Measurements from ENCODE around the gene S100A14. TPM values are rescaled to one million over a fixed set of nuclear protein-coding genes. Genes with fewer than 3 reads are reported as not detected.
"Not testable (repeated sequence)": the region's sequence is repeated elsewhere in the genome, so short reads cannot be mapped to it uniquely, and the experiment has no call there.

The S100A14 gene
- total RNA-seq, 1 experiment from 2014 or later, result 0.57 TPM

DNA sequence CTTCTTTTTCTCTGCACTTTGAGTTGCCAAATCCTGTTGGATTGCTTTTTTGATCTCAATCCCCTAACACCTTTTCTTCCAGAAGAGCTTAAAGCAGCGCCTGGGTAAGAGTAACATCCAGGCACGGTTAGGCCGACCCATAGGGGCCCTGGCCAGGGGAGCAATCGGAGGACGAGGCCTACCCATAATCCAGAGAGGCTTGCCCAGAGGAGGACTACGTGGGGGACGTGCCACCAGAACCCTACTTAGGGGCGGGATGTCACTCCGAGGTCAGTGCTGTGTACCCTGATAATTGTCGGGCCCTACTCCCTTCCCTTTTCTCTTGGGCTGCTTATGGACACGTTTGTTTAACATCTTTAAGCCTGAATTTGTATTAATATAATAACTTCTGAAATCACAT, 26.0 kb upstream of the S100A14 start:
- Histone ChIP-seq H3K4me3 (ENCODE audit: low read depth in 2 of 2, low read length in 2 of 2) (no peak overlapping the region), H3K27ac (ENCODE audit: low read length) (no peak overlapping the region), H3K36me3 (ENCODE audit: control insufficient read depth, insufficient read depth, low read length) (peaks cover 60% of the 10 kb centered on the region), H3K9me3 (ENCODE audit: control insufficient read depth, insufficient read depth, low read depth, low read length) (no peaks in the 10 kb centered on the region), H3K27me3 (ENCODE audit: control insufficient read depth, insufficient read depth, low read length) (no peaks in the 10 kb centered on the region), H3K4me1 (ENCODE audit: control insufficient read depth, insufficient read depth, low read length) (no peaks in the 10 kb centered on the region)
- TF ChIP-seq POLR2AphosphoS5 (IDR thresholded peaks at IDR 0.05; ENCODE audit: low read depth, low read length) (no peak), REST (IDR thresholded peaks at IDR 0.05; ENCODE audit: insufficient read depth in 1 of 2, low read depth in 2 of 2, low read length in 1 of 2) (no peak), TCF7L2 (IDR thresholded peaks at IDR 0.05; ENCODE audit: low read depth, low read length) (no peak), CTCF (IDR thresholded peaks at IDR 0.05) (no peak)
- in situ Hi-C loops (cut with HindIII; ENCODE audit: low pct_unique_long_range_greater_than_20kb, low sequenced_read_pairs) (no loop called here), intact Hi-C loops (cut with micrococcal nuclease; ENCODE audit: unreplicated experiment) (no loop called here)
- ChIA-PET POLR2A (no interaction called here), CTCF (no interaction called here)
- ATAC-seq (no peak), DNase-seq (ENCODE audit: low read depth, low spot score) (no peak)
- no TSS peak for BruUV-seq (replicated peaks)

GRCh38 chr1:153640861-153641260, 24.7 kb upstream of the S100A14 start:
- in situ Hi-C loops (cut with HindIII; ENCODE audit: low pct_unique_long_range_greater_than_20kb, low sequenced_read_pairs), result no loop called here
- Histone ChIP-seq H3K27ac (ENCODE audit: low read length) (no peak overlapping the region), H3K9me3 (ENCODE audit: control insufficient read depth, insufficient read depth, low read depth, low read length) (no peaks in the 10 kb centered on the region), H3K4me1 (ENCODE audit: control insufficient read depth, insufficient read depth, low read length) (peaks cover under 1% of the 10 kb centered on the region; the same call in 1 of the 2 replicates), H3K36me3 (ENCODE audit: control insufficient read depth, insufficient read depth, low read length) (peaks cover 69% of the 10 kb centered on the region), H3K4me3 (ENCODE audit: low read depth in 2 of 2, low read length in 2 of 2) (no peak overlapping the region), H3K27me3 (ENCODE audit: control insufficient read depth, insufficient read depth, low read length) (no peaks in the 10 kb centered on the region)
- TF ChIP-seq POLR2AphosphoS5 (IDR thresholded peaks at IDR 0.05; ENCODE audit: low read depth, low read length), result peak; percentile 35; the same call in 1 of the 2 replicates
- TF ChIP-seq REST (IDR thresholded peaks at IDR 0.05; ENCODE audit: insufficient read depth in 1 of 2, low read depth in 2 of 2, low read length in 1 of 2), result no peak
- CTCF ChIA-PET, result no interaction called here
- intact Hi-C loops (cut with micrococcal nuclease; ENCODE audit: unreplicated experiment), result no loop called here
- no peak for ATAC-seq
- POLR2A ChIA-PET, result no interaction called here
- no peak for DNase-seq (ENCODE audit: low read depth, low spot score)
- BruUV-seq (replicated peaks), result no TSS peak

- H3K9me3 ChIP-seq (ENCODE audit: control insufficient read depth, insufficient read depth, low read depth, low read length); CTCF ChIA-PET; H3K27me3 ChIP-seq (ENCODE audit: control insufficient read depth, insufficient read depth, low read length); H3K4me1 ChIP-seq (ENCODE audit: control insufficient read depth, insufficient read depth, low read length); H3K27ac ChIP-seq (ENCODE audit: low read length); ATAC-seq; intact Hi-C loops (cut with micrococcal nuclease; ENCODE audit: unreplicated experiment); DNase-seq (ENCODE audit: low read depth, low spot score); in situ Hi-C loops (cut with HindIII; ENCODE audit: low pct_unique_long_range_greater_than_20kb, low sequenced_read_pairs); BruUV-seq (replicated peaks); H3K4me3 ChIP-seq (ENCODE audit: low read depth in 2 of 2, low read length in 2 of 2): not testable (repeated sequence)
- H3K36me3 ChIP-seq (ENCODE audit: control insufficient read depth, insufficient read depth, low read length), result peaks cover 65% of the 10 kb centered on the region
- POLR2A ChIA-PET, result interaction anchor here (0.7 kb wide), 2 partner anchors 142 to 337 kb away, joined by 4 read pairs; partner anchors contain the start of gene JTB
These were observed 24.1 kb upstream of the S100A14 start for GRCh38 chr1:153640213-153640612.

Measured in Panc1 (cell line).